ENCODE results near the gene SCYL1.

SCYL1 gene

GRCh38 chr11:65569973-65570918 lies 45.4 kb downstream of the SCYL1 start, which contains the start of gene ZNRD2:
Gene ZNRD2 (plus strand): TSS chr11:65570477. CDS start chr11:65570492, 15 bp downstream.
- H3K4me3 ChIP-seq (ENCODE audit: low read depth, low read length): peak within 1 kb of the TSS; percentile 91
- H3K36me3 ChIP-seq (ENCODE audit: control insufficient read depth, insufficient read depth, low read length): no peaks in the 10 kb centered on the region
- H3K9ac ChIP-seq: peak within 1 kb of the TSS; percentile 29
- peak within 1 kb of the TSS; percentile 61 for H2AFZ ChIP-seq
- H3K79me2 ChIP-seq: peaks cover 8% of the 10 kb centered on the region
- H3K27me3 ChIP-seq (ENCODE audit: control insufficient read depth, insufficient read depth, low read length): no peaks in the 10 kb centered on the region
- H3K4me1 ChIP-seq: peaks cover 14% of the 10 kb centered on the region
- H3K27ac ChIP-seq: peak within 1 kb of the TSS; percentile 90
- H3K9me3 ChIP-seq (ENCODE audit: control insufficient read depth, low read length): no peaks in the 10 kb centered on the region
- TF ChIP-seq CTCF (IDR thresholded peaks at IDR 0.05): peak; percentile 41
- H3K4me2 ChIP-seq (ENCODE audit: low read length): peak within 1 kb of the TSS; percentile 96

- Histone ChIP-seq H3K4me1 (peaks cover 14% of the 10 kb centered on the region), H3K27me3 (ENCODE audit: control insufficient read depth, insufficient read depth, low read length) (no peaks in the 10 kb centered on the region), H3K4me3 (ENCODE audit: low read depth, low read length) (no peak overlapping the region), H3K4me2 (ENCODE audit: low read length) (peak overlapping the region; percentile 63), H3K36me3 (ENCODE audit: control insufficient read depth, insufficient read depth, low read length) (no peaks in the 10 kb centered on the region), H2AFZ (no peak overlapping the region), H3K9me3 (ENCODE audit: control insufficient read depth, low read length) (no peaks in the 10 kb centered on the region), H3K9ac (no peak overlapping the region), H3K27ac (no peak overlapping the region), H3K79me2 (peaks cover 6% of the 10 kb centered on the region)
- TF ChIP-seq CTCF (IDR thresholded peaks at IDR 0.05): no peak
These were observed 46.5 kb downstream of the SCYL1 start for GRCh38 chr11:65571420-65571819.

DNA sequence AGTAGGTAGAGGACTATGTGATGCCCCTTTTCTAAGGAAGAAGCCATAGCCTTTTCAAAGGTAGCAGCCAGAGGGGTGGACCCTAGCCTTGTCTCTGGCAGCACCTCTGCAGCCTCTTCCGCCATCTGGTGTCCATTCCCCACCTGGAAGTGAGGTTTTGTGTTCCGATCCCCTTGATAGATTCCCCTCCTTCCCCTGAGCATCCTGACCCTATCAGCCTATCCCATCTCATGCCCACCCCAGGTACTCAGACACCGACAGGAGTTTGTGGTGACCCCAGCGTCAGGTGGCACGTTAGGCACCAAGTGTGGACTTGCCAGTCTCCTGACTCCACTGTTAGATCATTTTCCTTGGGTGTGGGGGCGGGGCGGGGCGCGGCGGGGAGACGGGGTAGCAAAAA lies 47.1 kb downstream of the SCYL1 start:
- Histone ChIP-seq H3K27me3 (ENCODE audit: control insufficient read depth, insufficient read depth, low read length) (no peaks in the 10 kb centered on the region), H3K4me2 (ENCODE audit: low read length) (peak overlapping the region; percentile 63), H3K36me3 (ENCODE audit: control insufficient read depth, insufficient read depth, low read length) (no peaks in the 10 kb centered on the region), H3K4me1 (peaks cover 14% of the 10 kb centered on the region), H3K9ac (no peak overlapping the region), H3K4me3 (ENCODE audit: low read depth, low read length) (peak overlapping the region; percentile 22), H3K79me2 (peaks cover 1% of the 10 kb centered on the region), H3K9me3 (ENCODE audit: control insufficient read depth, low read length) (no peaks in the 10 kb centered on the region), H2AFZ (no peak overlapping the region), H3K27ac (peak overlapping the region; percentile 47)
- peak; percentile 19 for TF ChIP-seq CTCF (IDR thresholded peaks at IDR 0.05)

GRCh38 chr11:65572356-65573051 lies 47.6 kb downstream of the SCYL1 start, which contains the start of gene FAM89B:
Gene FAM89B (plus strand): TSS chr11:65572538. CDS start chr11:65572670, 132 bp downstream.
- Histone ChIP-seq H2AFZ (no peak within 1 kb of the TSS), H3K4me3 (ENCODE audit: low read depth, low read length) (peak within 1 kb of the TSS; percentile 59), H3K9me3 (ENCODE audit: control insufficient read depth, low read length) (no peaks in the 10 kb centered on the region), H3K9ac (no peak within 1 kb of the TSS), H3K4me1 (peaks cover 14% of the 10 kb centered on the region), H3K27ac (peak within 1 kb of the TSS; percentile 90), H3K36me3 (ENCODE audit: control insufficient read depth, insufficient read depth, low read length) (no peaks in the 10 kb centered on the region), H3K4me2 (ENCODE audit: low read length) (peak within 1 kb of the TSS; percentile 70), H3K27me3 (ENCODE audit: control insufficient read depth, insufficient read depth, low read length) (no peaks in the 10 kb centered on the region), H3K79me2 (no peaks in the 10 kb centered on the region)
- TF ChIP-seq CTCF (IDR thresholded peaks at IDR 0.05): no peak
